Activated CD4-positive, CD25-positive, alpha-beta regulatory T cell treated with anti-CD3 and anti-CD28 coated beads, Interleukin-2, amount 50 U/mL, for 72 hours (primary cell): Measurements from ENCODE around the gene GHDC.
"Not testable (repeated sequence)": the region's sequence is repeated elsewhere in the genome, so short reads cannot be mapped to it uniquely, and the experiment has no call there.

Source experiments
- DNase-seq: peaks from one replicate; pipeline ENCODE4 v3.0.0; 2021

GHDC gene, protein sequence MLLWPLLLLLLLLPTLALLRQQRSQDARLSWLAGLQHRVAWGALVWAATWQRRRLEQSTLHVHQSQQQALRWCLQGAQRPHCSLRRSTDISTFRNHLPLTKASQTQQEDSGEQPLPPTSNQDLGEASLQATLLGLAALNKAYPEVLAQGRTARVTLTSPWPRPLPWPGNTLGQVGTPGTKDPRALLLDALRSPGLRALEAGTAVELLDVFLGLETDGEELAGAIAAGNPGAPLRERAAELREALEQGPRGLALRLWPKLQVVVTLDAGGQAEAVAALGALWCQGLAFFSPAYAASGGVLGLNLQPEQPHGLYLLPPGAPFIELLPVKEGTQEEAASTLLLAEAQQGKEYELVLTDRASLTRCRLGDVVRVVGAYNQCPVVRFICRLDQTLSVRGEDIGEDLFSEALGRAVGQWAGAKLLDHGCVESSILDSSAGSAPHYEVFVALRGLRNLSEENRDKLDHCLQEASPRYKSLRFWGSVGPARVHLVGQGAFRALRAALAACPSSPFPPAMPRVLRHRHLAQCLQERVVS

DNA sequence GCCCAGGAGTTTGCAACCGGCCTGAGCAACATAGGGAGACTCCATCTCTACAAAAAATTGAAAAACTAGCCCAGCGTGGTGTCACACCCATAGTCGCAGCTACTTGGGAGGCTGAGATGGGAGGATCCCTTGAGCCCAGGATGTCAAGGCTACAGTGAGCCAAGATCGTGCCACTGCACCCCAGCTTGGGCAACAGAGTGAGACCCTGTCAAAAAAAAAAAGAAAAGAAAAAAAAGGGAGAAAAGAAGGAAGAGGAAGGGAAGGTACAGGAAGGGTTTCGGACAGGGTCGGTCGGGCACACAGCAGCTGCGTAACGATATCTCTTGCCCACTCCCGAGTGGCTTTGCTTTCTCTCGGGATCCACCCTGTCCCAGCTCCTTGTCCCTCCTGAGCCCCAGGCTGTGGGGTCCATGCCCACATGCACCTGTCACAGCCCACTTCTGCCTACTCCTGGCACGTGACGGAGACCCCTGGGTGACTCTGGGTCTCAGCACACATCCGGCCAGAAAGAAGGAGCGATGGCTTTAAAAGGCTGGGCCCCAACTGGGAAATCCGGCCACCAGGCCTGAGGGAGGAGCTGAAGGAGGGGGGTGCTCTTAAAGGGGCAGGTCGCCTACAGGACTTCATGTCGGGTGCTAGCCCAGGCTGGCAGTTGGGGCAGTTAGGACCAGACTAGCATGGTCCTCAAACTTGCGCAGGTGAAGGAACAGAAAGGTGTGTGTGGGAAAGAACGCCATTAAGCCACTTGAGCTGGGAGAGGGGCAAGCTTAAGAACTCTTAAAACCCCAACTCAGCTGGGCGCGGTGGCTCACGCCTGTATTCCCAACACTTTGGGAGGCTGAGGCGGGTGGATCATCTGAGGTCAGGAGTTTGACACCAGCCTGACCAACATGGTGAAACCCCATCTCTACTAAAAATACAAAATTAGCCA, at the start of gene GHDC:
Gene GHDC, minus strand, starts transcription at position 526 of the 931 bp plus-strand sequence. CDS start 913 bp downstream, outside the sequence.
- peak; percentile 74 for DNase-seq

DNA sequence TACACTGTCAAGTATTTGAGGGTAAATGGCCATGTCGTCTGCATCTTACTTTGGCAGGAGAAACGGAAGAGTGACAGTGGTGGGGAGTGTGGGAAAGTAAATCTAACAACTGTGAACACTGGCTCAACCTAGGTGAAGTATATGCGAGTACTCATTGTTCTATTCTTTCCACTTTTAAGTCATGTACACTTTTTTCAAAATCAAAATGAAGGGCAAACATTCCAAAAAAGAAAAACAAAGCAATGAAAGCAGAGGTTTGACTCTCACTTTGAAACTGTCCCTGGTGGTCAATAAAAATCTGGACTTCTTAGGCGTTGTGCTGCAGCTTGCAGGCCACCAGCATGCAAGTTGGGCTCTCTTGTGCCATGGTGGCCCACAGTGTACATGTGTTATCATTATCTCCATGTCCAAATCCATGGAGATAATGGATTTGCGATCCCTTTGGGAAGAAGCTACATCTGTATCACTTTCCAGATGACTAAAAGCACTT, 49.2 kb upstream of the GHDC start:
- no peak for DNase-seq

DNA sequence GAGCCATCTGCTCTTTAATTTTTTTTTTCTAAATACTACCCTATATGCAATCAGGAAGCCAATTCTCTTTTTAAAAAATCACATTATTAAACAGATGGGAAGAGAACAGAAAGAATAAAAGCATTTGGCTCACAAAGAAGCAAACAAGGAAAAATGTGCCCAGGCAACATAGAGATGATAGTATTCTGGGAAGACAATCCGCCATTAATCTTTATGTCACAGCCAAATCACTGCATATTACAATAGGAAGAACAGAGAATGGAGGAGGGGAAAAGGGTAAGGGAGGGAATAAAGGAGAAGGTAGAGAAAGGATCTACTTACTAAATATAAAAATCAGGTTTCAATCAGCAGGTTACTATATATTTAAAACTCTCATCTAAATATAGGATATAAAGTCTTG, 47.6 kb upstream of the GHDC start:
- DNase-seq: no peak

DNA sequence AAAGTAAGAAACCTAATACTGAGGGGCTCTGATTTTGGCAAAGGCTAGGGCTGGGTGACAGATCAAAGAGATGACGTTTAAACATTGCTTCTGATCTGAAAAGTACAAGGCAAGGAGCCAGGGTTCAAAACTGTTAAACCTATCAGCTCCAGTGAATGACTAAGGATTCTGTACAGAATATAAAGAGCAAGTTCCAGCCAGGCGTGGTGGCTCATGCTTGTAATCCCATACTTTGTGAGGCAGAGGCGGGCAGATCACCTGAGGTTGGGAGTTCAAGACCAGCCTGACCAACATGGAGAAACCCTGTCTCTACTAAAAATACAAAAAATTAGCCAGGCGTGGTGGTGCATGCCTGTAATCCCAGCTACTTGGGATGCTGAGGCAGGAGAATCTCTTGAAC, 46.6 kb upstream of the GHDC start:
- DNase-seq: not testable (repeated sequence)

DNA sequence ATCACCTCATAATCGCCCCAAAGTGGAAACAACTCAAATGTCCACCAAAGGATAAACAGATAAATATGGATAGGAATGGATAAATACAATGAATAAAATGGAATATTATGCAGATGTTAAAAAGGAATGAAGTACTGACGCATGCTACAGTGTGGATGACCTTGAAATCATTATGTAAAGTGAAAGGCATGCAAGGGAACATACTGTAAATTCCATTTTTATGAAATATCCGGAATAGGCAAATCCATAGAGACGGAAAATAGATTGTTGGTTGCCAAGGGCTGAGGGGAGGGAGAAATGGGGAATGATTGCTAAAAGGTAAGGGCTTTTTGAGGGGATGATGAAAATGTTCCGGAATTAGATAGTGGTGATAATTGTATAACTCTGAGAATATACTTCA, 45.9 kb upstream of the GHDC start:
- no peak for DNase-seq

DNA sequence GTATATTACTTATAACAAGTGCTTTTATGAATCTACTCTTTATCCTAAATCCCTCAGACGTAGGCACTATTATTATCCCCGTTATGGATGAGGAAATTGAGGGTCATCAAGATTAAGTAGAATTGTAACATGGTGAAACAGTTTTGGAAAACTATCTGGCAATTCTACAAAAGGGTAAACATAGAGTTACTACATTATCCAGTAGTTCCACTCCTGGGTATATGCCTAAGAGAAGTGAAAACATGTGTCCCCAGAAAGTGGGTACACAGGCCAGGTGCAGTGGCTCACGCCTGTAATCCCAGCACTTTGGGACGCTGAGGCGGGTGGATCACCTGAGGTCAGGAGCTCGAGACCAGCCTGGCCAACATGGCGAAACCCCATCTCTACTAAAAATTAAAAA, 45.3 kb upstream of the GHDC start:
- not testable (repeated sequence) for DNase-seq

DNA sequence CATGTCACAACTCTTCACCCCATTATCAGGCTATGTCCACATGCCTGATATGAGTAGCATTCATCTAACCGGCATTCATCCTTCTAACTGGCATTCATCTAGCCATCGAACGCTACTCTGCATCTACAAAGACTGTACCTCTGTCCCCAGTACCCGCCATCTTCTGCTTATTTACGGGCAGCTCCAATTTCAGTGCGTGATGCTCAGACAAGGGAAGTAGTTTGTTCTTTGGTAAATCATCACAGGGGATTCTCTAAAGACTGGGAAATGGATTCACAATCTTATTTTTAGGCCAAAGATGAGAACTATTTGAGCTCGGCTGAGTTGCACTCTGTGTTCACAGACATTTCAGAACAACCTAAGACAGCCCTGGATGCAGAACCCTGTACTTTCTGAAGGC, 42.5 kb upstream of the GHDC start:
- DNase-seq: no peak

DNA sequence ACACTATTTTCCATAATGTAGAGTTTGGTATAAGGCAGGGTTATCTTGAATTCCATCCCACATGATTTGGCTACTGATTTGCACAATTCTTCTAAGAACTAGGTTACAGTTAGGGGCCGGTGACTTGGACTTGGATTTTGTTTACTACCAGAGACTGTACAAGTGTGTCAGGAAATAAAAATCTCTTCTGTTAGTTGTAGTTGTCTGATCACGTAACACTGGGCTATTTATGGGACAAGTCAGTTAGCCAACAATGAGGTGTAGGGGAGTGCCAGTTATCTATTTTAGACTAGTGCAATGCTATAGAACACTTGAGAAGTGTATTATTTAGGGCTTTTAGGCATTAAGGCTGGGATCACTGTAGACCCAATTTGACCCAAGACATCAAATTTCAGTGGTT, 39.7 kb upstream of the GHDC start:
- DNase-seq: no peak

DNA sequence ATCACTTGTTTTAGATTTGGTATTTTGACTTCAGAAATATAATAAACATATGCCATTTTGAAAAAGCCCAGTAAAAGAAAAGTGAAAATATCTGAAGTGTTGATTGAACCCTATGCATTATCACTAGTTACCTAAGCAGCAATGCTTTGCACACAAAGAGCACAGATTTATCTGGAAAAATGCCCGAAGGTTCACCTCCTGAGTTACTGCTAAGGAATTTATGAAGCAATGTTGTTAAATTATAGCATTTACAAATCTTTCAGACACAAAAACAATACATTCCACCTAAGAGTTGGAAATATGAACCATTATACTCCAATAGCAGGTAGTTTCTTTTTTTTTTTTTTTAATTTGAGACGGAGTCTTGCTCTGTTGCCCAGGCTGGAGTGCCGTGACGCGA, 38.9 kb upstream of the GHDC start:
- no peak for DNase-seq

DNA sequence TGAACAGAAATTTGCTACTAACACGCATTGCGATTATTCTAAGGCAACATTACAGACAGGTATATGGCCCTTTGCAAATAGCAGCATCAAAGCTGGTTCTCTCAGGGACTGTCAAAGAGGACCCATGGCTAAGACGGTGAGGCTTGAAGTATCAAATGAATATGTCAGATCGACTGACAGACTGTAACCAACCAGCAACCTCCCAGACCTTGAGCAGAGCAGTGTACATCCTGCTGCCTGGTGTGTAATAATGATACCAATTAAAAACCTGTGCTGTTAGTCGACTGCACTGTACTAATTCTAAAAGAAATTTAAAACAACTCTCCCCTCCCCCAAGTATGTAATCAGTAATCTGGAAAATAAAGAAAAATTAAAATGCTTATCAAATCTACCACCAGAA, 35.9 kb upstream of the GHDC start:
- no peak for DNase-seq

DNA sequence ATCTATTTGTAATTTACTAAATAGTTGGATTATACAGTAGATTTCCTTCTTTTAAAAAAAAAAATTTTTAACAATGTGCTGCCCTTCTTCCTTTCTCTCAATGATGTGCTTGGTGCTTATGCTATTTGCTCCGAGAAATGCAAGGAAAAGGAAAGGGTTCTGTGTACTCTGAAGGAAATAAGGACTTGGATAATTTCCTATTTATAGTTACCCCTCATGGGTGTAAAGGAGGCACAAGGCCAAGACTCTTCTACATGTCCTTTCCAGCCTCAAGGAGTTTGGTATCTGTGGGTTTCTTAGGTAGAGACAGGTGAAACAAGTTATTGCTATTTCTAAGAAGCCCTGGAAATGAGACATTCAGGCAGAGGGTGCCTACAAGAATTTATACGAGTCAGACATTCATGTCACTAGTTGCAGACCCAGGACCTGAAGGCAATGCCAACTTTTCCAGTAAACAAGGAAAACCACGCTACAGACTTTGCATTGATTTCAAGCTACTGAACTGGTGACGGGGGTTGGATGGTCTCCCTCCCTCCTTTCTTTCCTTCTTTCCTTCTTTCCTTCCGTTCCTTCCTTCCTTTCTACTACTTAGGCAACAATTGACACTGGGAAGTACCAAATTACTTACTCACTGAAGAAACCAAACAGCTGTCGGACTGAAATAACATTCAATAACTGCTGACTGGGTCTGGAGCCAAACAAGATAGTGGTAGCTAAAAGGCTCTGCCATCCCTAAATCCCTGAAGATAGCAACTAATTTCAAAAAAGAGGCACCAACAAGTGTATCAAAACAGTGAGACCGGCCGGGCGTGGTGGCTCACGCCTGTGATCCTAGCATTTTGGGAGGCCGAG, 33.8 kb upstream of the GHDC start:
- DNase-seq: no peak

DNA sequence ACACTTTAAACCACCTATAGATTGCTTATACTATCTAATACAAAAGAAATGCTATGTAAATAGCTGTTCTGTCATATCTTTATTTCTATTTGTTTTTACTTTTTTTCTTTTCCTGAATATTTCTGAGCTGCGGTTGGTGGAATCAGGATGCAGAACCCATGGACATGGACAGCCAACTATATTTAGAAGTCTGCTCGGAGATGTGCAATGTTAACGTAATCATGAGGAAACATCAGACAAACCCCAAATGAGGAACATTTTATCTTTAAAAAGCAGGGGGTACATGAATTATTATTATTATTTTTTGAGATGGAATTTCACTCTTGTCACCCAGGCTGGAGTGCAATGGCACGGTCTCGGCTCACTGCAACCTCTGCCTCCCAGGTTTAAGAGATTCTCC, 31.4 kb upstream of the GHDC start:
- DNase-seq: no peak

DNA sequence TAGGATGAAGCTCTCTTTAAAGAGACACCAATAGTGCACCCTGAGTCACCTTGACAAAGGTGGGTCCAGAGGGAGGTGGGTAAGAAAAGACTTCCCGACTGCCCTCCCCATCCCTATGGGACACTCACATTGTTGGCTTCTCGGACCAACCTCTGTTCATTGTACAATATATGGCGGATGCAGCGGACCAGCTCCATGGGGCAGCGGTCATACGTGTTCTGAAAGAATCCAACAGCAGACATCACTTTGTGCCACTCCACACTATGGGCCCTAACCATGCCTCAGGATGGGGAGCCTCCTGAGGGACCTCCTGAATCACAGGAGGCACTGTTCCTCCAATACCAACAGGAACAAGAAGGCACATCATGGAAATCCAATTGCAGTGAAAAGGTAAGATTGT, 30.4 kb upstream of the GHDC start:
- no peak for DNase-seq

DNA sequence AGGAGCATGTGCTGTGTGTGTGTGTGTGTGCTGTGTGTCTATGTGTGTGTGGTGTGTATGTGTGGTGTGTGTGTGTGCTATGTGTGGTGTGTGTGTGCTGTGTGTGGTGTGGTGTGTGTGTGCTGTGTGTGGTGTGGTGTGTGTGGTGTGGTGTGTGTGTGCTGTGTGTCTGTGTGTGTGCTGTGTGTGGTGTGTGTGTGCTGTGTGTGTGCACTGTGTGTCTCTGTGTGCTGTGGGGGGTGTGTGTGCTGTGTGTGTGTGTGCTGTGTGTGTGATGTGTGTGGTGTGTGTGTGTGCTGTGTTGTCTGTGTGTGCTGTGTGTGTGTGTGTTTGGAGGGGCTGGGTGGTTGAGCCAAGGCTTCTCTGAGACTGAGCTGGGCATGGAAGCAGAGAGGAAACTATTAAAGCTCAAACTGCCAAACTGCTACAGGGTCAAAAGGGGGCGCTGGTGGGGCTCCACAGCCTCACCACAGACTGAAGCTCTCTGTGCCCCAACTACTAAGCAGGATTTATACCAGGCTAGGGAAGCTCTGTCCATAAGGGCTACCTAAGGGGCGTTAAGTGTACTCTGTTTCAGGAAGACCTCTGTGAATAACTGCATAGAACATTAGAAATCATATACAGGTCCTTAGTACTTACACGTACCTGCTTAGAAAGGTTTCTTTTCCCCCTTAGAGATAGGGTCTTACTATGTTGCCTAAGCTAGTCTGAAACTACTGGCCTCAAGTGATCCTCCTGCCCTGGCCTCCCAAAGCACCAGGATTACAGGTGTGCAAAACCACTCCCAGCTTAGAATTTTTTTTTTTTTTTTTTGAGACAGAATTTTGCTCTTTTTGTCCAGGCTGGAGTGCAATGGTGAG, 27.8 kb upstream of the GHDC start:
- peak; percentile 45 for DNase-seq

DNA sequence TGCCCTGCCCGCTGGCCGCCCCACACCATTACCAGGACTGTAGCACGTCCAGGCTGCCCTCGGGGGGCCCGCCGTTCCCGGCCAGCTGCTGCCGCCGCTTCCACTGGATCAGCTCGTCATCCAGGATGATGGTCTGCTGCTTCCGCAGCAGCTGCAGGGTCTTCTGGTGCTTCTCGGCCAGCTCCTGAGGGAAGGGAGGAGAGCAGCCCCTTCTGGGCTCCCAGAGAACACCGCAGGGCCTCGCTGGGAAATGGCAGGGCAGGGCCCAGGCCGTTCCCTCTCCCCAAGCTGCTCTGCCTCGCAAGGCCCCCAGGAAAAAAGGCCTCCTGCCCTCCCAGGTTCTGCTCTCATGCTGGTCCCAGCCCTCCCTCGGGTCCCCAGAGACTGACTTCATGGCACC, 25.0 kb upstream of the GHDC start:
- DNase-seq: not testable (repeated sequence)

DNA sequence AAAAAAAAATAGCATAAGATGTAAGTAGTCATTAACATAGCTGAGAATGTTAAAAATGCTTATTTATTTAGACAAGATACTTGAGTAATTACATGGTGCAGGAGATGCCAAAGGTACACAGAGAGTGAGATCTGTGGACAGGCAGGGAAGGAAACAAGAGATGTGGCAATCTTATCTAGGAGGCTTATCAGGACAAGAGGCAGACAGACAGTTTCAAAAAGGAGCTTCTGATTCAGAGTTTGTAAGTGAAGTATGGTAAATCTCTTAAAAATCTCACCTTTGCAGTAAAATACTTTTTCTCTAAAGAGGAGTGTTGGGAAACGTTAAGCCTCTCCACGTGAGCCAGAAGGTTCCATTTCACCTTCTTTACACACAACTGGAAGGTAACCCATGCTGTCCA, 19.9 kb upstream of the GHDC start:
- DNase-seq: no peak

DNA sequence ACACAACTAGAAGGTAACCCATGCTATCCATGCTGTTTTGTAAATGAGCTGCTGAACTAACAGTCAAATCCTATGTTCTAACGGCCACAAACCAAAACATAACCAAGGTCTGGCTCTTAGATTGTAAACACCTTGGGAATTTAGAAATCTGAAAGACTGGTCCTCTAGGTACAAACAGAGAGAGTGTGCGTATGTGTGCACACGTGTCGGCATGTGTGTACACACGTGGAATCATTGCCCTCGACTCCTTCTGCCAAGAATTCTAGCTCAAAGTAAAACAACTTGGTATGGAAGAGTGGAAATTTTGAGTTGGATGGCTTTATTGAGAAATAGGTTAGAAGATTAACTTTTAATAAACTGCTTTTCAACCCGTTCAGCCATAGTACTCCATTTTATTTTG, 18.1 kb upstream of the GHDC start:
- DNase-seq: no peak

DNA sequence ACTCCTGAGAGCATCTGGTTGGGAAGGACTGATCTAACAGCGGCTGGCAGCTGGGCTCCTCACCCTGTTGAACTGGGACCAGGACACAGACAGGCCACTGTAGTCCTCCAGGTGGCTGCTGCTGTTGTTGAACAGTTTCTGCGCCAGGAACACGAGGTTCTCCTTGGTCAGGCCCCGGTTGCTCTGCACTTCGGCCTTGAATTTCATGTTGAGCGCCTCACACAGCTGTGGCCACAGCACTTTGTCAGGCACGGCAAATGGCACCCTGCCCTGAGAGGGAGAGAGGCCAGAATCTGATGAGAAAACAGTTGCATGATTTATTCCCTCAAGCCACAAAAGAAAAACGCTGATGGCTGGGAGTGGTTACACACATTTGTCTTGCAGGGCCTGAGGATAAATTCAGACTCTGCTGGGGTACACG, 17.6 kb upstream of the GHDC start:
- not testable (repeated sequence) for DNase-seq

DNA sequence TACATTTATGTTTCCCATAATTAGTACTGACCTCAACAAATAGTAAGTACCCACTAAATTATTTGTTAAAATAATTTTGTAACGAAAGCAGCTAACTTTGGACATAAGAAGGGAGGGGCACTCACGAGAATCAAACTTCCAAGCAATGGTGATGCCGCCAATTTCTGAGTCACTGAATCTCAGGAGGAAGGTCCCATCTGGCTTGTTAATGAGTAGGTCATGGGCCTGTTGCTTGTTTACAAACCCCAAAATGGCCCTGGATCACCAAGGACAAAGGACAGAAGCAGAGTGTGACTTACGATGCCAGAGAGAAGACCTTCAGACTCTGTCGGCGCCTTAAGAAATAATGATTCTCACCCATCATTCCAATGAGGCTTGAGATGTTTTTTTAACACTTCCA, 15.8 kb upstream of the GHDC start:
- DNase-seq: no peak

DNA sequence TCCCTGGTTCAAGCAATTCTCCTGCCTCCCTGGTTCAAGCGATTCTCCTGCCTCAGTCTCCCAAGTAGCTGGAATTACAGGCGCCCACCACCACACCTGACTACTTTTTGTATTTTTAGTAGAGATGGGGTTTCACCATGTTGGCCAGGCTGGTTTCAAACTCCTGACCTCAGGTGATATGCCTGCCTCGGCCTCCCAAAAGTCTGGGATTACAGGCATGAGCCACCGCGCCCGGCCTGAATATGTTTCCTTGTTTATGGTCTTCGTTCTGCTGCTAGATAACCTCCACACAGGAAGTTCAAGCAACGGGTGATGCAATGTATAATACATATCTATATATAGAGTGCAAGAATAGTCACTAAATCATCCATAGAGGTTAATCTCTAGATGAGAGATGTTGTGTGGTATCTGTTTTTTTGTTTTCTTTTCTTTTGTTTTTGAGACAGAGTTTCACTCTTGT, 11.9 kb upstream of the GHDC start:
- DNase-seq: not testable (repeated sequence)

DNA sequence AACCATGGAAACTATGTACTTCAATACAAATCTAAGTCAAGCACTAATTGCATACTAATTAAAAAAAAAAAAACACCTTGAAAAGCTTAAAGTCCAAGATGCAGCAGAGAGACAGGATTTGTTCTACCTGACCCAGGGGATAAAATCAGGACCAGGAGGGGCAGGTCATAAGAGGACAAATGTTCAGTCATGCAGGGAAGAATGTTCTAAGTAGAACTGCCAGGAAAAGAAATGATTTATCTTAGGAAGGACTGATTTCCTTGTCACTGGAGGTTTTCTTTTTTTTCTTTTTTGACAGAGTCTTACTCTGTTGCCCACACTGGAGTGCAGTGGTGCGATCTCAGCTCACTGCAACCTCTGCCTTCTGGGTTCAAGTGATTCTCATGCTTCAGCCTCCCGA, 9.1 kb upstream of the GHDC start:
- no peak for DNase-seq
